B cell (primary cell): Measurements from ENCODE around the gene SFRP4.

ENCODE experiments used
- CTCF ChIP-seq: fragments of 200-600 bp; IDR thresholded peaks from one replicate; pipeline ENCODE4 v1.8.0; 2022; ENCODE audit warnings: antibody characterized with exemption, mild to moderate bottlenecking
- EZH2 ChIP-seq: IDR thresholded peaks from 2 replicates; pipeline ENCODE4 v1.6.1; 2012; ENCODE audit warnings: borderline replicate concordance, low read depth, mild to moderate bottlenecking, moderate library complexity, low read length; ENCODE audit not compliant: insufficient read depth, poor library complexity, severe bottlenecking

GRCh38 chr7:37932543-37932942, 15.9 kb upstream of the SFRP4 start:
- TF ChIP-seq CTCF: no peak
- TF ChIP-seq EZH2: no peak
